Measurements from ENCODE around the gene GLUD1.
"Not testable (repeated sequence)": the region's sequence is repeated elsewhere in the genome, so short reads cannot be mapped to it uniquely, and the experiment has no call there.

GLUD1 gene

GRCh38 chr10:87053111-87053510 lies 41.5 kb downstream of the GLUD1 start:
- in situ Hi-C loops (cut with MboI; ENCODE audit: low sequenced_read_pairs), result no loop called here

GRCh38 chr10:87045434-87045938 lies 49.2 kb downstream of the GLUD1 start:
- in situ Hi-C loops (cut with MboI; ENCODE audit: low sequenced_read_pairs), result no loop called here

- in situ Hi-C loops (cut with MboI; ENCODE audit: low sequenced_read_pairs), result not testable (repeated sequence)
Measured at GRCh38 chr10:87043579-87043978, 51.1 kb downstream of the GLUD1 start.

GRCh38 chr10:87038786-87039185 lies 55.9 kb downstream of the GLUD1 start:
- in situ Hi-C loops (cut with MboI; ENCODE audit: low sequenced_read_pairs), result no loop called here

- in situ Hi-C loops (cut with MboI; ENCODE audit: low sequenced_read_pairs), result no loop called here
Measured at GRCh38 chr10:87038286-87038717, 56.3 kb downstream of the GLUD1 start.

- in situ Hi-C loops (cut with MboI; ENCODE audit: low sequenced_read_pairs), result no loop called here
Measured at GRCh38 chr10:87036623-87037022, 58.0 kb downstream of the GLUD1 start.

- in situ Hi-C loops (cut with MboI; ENCODE audit: low sequenced_read_pairs), result no loop called here
Measured at GRCh38 chr10:87030912-87031635, 63.6 kb downstream of the GLUD1 start.

- in situ Hi-C loops (cut with MboI; ENCODE audit: low sequenced_read_pairs), result not testable (repeated sequence)
Measured at GRCh38 chr10:87030419-87030818, 64.2 kb downstream of the GLUD1 start.

- in situ Hi-C loops (cut with MboI; ENCODE audit: low sequenced_read_pairs), result not testable (repeated sequence)
Measured at GRCh38 chr10:87026747-87027508, 67.7 kb downstream of the GLUD1 start.

GRCh38 chr10:87025285-87025958 lies 69.2 kb downstream of the GLUD1 start:
- in situ Hi-C loops (cut with MboI; ENCODE audit: low sequenced_read_pairs), result not testable (repeated sequence)

GRCh38 chr10:87020056-87020455 lies 74.6 kb downstream of the GLUD1 start, which contains the start of gene FAM25A:
FAM25A (plus strand) TSS chr10:87020294; CDS start chr10:87020325, 31 bp downstream.
- in situ Hi-C loops (cut with MboI; ENCODE audit: low sequenced_read_pairs), result not testable (repeated sequence)

- in situ Hi-C loops (cut with MboI; ENCODE audit: low sequenced_read_pairs), result not testable (repeated sequence)
Measured at GRCh38 chr10:87019504-87019903, 75.1 kb downstream of the GLUD1 start.

GRCh38 chr10:87019066-87019465 lies 75.6 kb downstream of the GLUD1 start:
- in situ Hi-C loops (cut with MboI; ENCODE audit: low sequenced_read_pairs), result not testable (repeated sequence)

- in situ Hi-C loops (cut with MboI; ENCODE audit: low sequenced_read_pairs), result not testable (repeated sequence)
Measured at GRCh38 chr10:87018127-87018526, 76.5 kb downstream of the GLUD1 start.

GRCh38 chr10:87014986-87015716 lies 79.5 kb downstream of the GLUD1 start:
- in situ Hi-C loops (cut with MboI; ENCODE audit: low sequenced_read_pairs), result not testable (repeated sequence)

GRCh38 chr10:87013528-87013927 lies 81.1 kb downstream of the GLUD1 start:
- in situ Hi-C loops (cut with MboI; ENCODE audit: low sequenced_read_pairs), result not testable (repeated sequence)

GRCh38 chr10:87009134-87009696 lies 85.4 kb downstream of the GLUD1 start:
- in situ Hi-C loops (cut with MboI; ENCODE audit: low sequenced_read_pairs), result not testable (repeated sequence)

- in situ Hi-C loops (cut with MboI; ENCODE audit: low sequenced_read_pairs), result not testable (repeated sequence)
Measured at GRCh38 chr10:87008303-87008702, 86.3 kb downstream of the GLUD1 start.

GRCh38 chr10:87007674-87008073 lies 87.0 kb downstream of the GLUD1 start:
- in situ Hi-C loops (cut with MboI; ENCODE audit: low sequenced_read_pairs), result not testable (repeated sequence)

- in situ Hi-C loops (cut with MboI; ENCODE audit: low sequenced_read_pairs), result not testable (repeated sequence)
Measured at GRCh38 chr10:87007124-87007523, 87.5 kb downstream of the GLUD1 start.
